Right lobe of liver (tissue), 6 donors: Measurements from ENCODE around the gene ODF4. TPM values are rescaled to one million over a fixed set of nuclear protein-coding genes. Genes with fewer than 3 reads are reported as not detected.

ENCODE experiments used
- ATAC-seq, 4 donors: fragments of 200-7000 bp; cut with Tn5 transposase; one replicate each; pipeline ENCODE4 v1.9.1; 2020; ENCODE audit warnings: mild to moderate bottlenecking in 4 of 4, moderate library complexity in 4 of 4
- DNase-seq, 3 donors: peaks; one replicate each; pipeline ENCODE4 v3.0.0-alpha.2; 2020
- H3K27ac ChIP-seq, 3 donors: fragments of 200-600 bp; one replicate each; pipeline ENCODE4 v1.8.0; 2022
- H3K27me3 ChIP-seq, 2 donors: fragments of 200-600 bp; one replicate each; pipeline ENCODE4 v1.8.0; 2022
- H3K36me3 ChIP-seq, 4 donors: fragments of 200-600 bp; sonication (generic) in 1 of 4; one replicate each; pipeline versions ENCODE4 v1.5.1 to v1.8.0; 2017 to 2022; ENCODE audit warnings: control low read depth in 1 of 4
- H3K4me1 ChIP-seq, 4 donors: fragments of 200-600 bp; sonication (generic) in 1 of 4; one replicate each; pipeline versions ENCODE4 v1.5.1 to v1.8.0; 2017 to 2022; ENCODE audit warnings: control low read depth in 1 of 4
- H3K4me3 ChIP-seq, 3 donors: fragments of 200-600 bp; one replicate each; pipeline ENCODE4 v1.8.0; 2022
- H3K9me3 ChIP-seq, 4 donors: fragments of 200-600 bp; sonication (generic) in 1 of 4; one replicate each; pipeline versions ENCODE4 v1.5.1 to v1.8.0; 2017 to 2022; ENCODE audit warnings: control low read depth in 1 of 4
- POLR2A ChIP-seq: fragments of 450-650 bp; IDR thresholded peaks from one replicate; pipeline ENCODE4 v1.6.1; 2017; ENCODE audit warnings: antibody characterized with exemption, mild to moderate bottlenecking
- WGBS: methylation state at CpG from one replicate; pipeline ENCODE4 v1.1.6; 2018; ENCODE audit warnings: low coverage, low lambda C conversion rate; ENCODE audit not compliant: insufficient coverage; ENCODE audit errors: missing lambda C conversion rate; 5-methylcytosine and 5-hydroxymethylcytosine counted together
- intact Hi-C, 2 donors: fragments of 100-400 bp; cut with DNase I; formaldehyde crosslinking; loops; one replicate each; pipeline versions ENCODE4 v1.11.2 to v1.14.1; 2022
- total RNA-seq, 6 experiments: library from RNA; depleted of rRNA in 2 of 6; stranded (reverse); fragments of >200 nt in 2 of 6; fragmentation: NEBNext Ultra II Directional in 3 of 6; extraction: Animal tissue kit (Norgen Biotek cat#: 25700) in 3 of 6; gene quantifications; one replicate each; pipeline versions ENCODE4 v1.1.0 to v1.2.4, GENCODE V29; 2016 to 2023
- TF ChIP-seq, protein P1 (sequence below), 4 donors: fragments of 200-600 bp in 3 of 4; fragments of 450-650 bp in 1 of 4; IDR thresholded peaks; one replicate each; pipeline versions ENCODE4 v1.5.1 to v1.8.0; 2016 to 2022; ENCODE audit warnings: antibody characterized with exemption in 4 of 4, mild to moderate bottlenecking in 2 of 4
- donor health status: DM: no; HTN: yes; CAD: no.
- donor health status: DM: no; HTN: no; CAD: no.
- donor health status: DM: no; HTN: no; CAD: no.
- donor health status: DM: no; HTN: yes; CAD: no.
- donor health status: DM: no; HTN: yes; CAD: no.

Gene ODF4
- total RNA-seq, 6 experiments from 2014 or later: not detected

DNA sequence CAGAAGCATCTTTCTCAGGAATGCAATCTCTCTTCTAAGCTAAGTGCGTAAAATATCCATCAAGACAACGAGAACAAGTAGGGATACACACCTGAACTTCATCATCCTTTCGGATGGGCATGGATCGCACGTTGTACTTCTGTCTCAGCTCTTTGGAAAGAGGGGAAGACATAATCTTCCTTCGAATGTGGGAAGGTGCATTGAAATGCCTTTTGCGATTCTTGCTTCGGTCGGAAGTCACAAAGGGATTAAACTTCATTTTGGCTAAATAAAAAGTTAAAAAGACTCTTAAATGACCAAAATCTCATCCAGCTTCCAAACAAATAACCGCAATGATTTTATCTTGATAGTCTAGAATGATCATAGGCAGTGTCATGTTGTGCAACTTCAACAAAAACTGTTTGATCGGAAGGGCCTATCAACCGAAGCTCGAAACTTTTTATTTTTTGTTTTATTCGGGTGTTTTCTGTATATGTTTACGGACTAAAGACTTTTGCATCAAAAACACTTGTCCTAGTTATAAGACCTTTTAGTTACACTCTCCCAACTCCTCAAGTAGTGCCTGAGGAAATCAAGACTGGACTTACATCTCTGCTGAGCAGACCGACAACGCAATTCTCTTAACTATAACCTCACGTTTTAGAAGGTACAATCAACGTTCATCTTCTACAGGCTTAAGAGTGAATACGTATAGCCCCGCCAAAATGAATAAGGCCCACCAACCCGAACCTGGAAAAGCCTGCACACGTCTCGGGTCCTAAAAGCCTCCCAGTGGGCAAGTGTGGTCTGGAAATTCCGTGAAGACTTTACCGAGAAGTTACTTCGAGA lies 42.6 kb downstream of the ODF4 start:
- Histone ChIP-seq H3K4me3 (peak overlapping the region; percentile 64 to 90 (median 73)), H3K36me3 (peaks cover 10 to 45% (median 27%) of the 10 kb centered on the region in 4 donors), H3K4me1 (peaks cover 0 to 28% (median 13%) of the 10 kb centered on the region in 4 donors), H3K9me3 (no peaks in the 10 kb centered on the region), H3K27ac (peak overlapping the region in 1 of 3 donors; percentile 75), H3K27me3 (no peaks in the 10 kb centered on the region)
- DNase-seq: no peak
- intact Hi-C loops: no loop called here
- ATAC-seq: no peak
- 21% methylated on average over 26 of the region's 27 CpGs for WGBS
- TF ChIP-seq, protein P1, sequence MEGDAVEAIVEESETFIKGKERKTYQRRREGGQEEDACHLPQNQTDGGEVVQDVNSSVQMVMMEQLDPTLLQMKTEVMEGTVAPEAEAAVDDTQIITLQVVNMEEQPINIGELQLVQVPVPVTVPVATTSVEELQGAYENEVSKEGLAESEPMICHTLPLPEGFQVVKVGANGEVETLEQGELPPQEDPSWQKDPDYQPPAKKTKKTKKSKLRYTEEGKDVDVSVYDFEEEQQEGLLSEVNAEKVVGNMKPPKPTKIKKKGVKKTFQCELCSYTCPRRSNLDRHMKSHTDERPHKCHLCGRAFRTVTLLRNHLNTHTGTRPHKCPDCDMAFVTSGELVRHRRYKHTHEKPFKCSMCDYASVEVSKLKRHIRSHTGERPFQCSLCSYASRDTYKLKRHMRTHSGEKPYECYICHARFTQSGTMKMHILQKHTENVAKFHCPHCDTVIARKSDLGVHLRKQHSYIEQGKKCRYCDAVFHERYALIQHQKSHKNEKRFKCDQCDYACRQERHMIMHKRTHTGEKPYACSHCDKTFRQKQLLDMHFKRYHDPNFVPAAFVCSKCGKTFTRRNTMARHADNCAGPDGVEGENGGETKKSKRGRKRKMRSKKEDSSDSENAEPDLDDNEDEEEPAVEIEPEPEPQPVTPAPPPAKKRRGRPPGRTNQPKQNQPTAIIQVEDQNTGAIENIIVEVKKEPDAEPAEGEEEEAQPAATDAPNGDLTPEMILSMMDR (IDR thresholded peaks at IDR 0.05): no peak
- TF ChIP-seq POLR2A: no peak

DNA sequence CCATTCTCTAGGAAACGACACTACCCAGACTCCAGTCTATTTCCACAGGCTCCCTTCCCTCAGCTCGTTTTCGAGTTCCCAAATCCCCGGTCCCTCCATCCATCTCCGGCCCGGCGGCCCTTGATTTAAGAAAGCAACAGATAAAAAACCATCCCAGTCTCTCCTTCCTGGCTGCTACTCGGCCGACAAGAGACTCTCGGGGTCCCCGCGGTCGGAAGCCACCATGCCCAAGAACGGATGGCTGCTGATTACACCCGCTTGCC lies 43.2 kb downstream of the ODF4 start:
- TF ChIP-seq, protein P1 (IDR thresholded peaks at IDR 0.05): no peak
- TF ChIP-seq POLR2A: no peak
- H3K4me1 ChIP-seq: peaks cover 0 to 27% (median 10%) of the 10 kb centered on the region in 4 donors
- no peaks in the 10 kb centered on the region for H3K27me3 ChIP-seq
- H3K4me3 ChIP-seq: peak overlapping the region; percentile 64 to 90 (median 73)
- intact Hi-C loops: no loop called here
- peak overlapping the region in 1 of 3 donors; percentile 75 for H3K27ac ChIP-seq
- H3K36me3 ChIP-seq: peaks cover 6 to 40% (median 26%) of the 10 kb centered on the region in 4 donors
- no peaks in the 10 kb centered on the region for H3K9me3 ChIP-seq
- ATAC-seq (peak in 3 of 4 donors; percentile 3 to 12 (median 4)), DNase-seq (no peak)
- WGBS: 0% methylated on average over 15 of the region's 15 CpGs

DNA sequence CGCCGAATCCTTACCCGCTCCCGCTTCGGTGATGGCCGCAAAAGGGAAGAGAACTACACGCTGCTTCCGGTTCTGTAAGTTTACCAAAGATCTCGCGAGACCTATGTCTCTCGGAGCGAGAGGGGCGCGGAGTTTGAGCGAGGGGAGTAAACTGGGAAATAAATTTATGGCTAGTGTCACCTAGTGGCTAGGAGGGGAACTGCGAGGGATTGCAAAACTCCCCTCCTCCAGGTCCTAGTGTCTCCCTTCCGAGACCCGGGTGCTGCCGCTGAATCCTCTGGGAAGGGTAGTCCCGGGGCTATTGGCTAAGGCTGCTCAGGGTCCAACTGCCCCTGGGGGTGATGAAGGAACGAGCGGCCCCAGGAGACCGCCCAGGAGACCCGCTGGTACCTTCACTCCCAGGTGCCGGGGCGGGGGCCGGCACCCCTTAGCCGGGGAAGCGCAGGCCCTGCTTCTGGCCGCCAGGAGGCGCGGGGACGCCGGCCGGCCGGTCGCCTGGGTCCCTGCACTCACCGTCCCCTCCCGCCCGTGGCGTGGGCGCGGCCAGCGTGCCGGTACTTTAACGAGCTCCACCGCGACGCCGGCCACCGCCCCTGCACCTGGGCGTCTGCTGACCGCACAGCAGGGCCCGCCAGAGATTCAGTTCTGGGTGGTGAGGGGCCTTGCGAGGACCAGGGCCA lies 43.6 kb downstream of the ODF4 start, which contains the start of gene RPL26:
Gene RPL26, minus strand, starts transcription at position 51 of the 680 bp plus-strand sequence. CDS start 883 bp downstream, outside the sequence.
- peak; percentile 93 to 96 (median 95) for DNase-seq
- peak; percentile 90 to 95 (median 93) for ATAC-seq
- Histone ChIP-seq H3K4me3 (peak within 1 kb of the TSS; percentile 64 to 90 (median 73)), H3K9me3 (no peaks in the 10 kb centered on the region), H3K36me3 (peaks cover 6 to 35% (median 22%) of the 10 kb centered on the region in 4 donors), H3K27me3 (no peaks in the 10 kb centered on the region), H3K4me1 (peaks cover 0 to 27% (median 10%) of the 10 kb centered on the region in 4 donors), H3K27ac (peak within 1 kb of the TSS; percentile 46 to 85 (median 75))
- whole genome bisulfite sequencing: 0% methylated on average over 10 of the region's 55 CpGs
- intact Hi-C loops: no loop called here
- peak; percentile 77 for TF ChIP-seq POLR2A
- TF ChIP-seq, protein P1 (IDR thresholded peaks at IDR 0.05): peak; percentile 98 to 100 (median 100)

DNA sequence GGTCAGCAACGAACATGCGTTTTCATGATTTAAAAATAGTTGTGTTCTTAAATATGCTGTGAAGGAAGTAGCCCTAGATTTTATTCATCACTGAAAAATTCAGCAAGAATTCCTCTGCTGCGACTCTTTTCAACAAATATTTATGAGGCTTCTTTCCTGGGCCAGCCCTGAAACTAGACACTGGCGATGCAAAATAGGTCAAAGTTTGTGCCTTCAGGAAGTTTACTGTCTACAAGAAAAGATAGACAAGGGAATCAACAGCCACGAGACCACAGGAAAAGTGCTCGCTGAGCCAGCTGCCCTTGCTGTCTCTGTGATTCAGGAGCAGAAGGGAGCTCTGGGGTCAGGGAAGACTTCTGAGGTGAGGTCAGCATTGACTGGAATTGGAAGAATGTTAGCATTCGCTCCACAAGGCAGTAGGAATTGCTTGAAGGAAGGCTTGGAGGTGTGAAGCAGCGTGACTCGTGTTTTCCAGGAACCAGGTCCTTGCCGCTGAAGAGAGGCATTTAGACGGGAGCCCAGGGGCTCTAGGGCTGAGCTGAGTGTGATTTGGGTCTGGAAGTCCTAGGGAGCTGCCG lies 45.2 kb downstream of the ODF4 start:
- no peak overlapping the region for H3K4me3 ChIP-seq
- 49% methylated on average over 6 of the region's 12 CpGs for WGBS
- intact Hi-C loops: no loop called here
- no peaks in the 10 kb centered on the region for H3K27me3 ChIP-seq
- no peak for TF ChIP-seq POLR2A
- TF ChIP-seq, protein P1 (IDR thresholded peaks at IDR 0.05): no peak
- peaks cover 0 to 19% (median 9%) of the 10 kb centered on the region in 4 donors for H3K36me3 ChIP-seq
- ATAC-seq: no peak
- peak overlapping the region in 1 of 3 donors; percentile 33 for H3K27ac ChIP-seq
- DNase-seq: no peak
- no peaks in the 10 kb centered on the region for H3K9me3 ChIP-seq
- H3K4me1 ChIP-seq: peaks cover 0 to 27% (median 10%) of the 10 kb centered on the region in 4 donors
